HG03575 (cell line): Measurements from ENCODE around the gene OPRL1.

Experiments
- ATAC-seq: cut with Tn5 transposase; IDR thresholded peaks from one replicate; pipeline ENCODE4 v1.9.1; 2021; ENCODE audit not compliant: unreplicated experiment, insufficient number of reproducible peaks, low FRiP score; ENCODE audit errors: extremely low read depth

Gene OPRL1

DNA sequence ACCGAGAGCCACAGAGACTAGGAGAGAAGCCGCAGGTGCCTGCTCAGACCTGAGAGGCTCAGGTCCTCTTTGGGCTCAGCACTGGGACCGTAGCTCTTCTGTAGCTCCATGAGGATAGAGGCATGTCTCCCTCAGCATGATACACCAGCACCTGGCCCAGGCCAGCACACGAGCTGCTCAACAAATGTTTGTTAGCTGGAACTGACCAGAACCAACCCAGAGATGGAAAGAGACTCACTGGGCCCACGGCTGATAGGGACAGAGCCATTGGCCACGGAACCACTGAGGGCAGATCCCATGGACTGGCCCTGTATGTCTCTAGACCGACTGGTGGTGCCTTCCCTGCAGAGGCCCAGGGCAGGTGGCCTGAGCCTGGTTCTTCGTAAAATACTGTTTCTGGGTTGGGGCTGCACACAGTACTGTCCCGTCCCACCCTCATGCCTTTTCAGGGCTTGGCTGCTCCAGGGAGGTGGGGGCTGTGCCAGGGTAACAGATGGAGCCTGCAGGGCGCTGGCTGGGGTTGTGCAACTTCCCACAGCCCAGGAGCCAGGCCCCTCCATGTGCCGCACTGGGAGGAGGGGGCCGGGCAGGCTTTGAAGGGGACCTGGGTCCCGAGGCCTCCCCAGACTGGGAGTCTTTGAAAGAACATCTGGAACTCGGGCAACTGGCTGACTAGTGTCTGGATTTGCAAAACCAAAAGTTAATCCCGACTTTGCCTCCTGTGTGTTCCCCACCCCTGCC lies 38.7 kb upstream of the OPRL1 start:
- ATAC-seq, result no peak

- ATAC-seq, result no peak
Measured at GRCh38 chr20:64041781-64042053, 38.2 kb upstream of the OPRL1 start.

DNA sequence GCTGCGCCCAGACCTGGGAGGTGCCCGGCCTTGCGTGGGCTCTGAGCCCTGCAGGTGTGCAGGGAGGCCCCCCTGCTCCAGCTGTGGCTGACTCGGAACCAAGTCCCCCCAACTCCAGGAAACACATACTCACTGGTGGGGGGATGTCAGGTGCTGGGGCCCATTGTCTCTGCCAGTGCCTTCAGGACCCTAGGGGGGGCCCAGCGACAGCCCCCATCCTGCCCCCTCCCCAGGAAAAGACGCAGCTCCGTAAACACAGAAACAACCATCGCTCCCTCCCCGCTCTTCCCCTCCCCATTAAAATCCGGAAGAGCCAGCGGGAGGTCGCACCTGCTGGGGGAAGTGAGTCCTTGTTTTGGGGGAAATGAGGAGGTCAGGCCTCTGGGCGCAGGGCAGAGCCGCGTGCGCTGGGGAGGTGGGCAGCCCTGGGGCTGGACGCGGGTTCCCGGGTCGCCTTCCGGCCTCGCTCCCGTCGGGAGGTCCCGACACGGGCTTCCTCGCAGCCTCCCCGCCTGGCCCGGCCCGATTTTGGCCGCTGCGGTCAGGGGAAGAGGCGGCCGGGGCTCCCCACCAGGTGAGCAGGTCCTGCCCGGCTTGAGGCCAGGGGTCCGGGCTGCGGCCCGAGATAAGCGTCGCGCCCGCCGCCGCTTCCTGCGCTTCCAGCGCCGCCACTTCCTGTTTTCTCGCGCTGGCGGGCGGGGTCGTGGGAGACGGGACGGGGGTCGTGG lies 37.7 kb upstream of the OPRL1 start:
- no peak for ATAC-seq

- ATAC-seq, result no peak
Measured at GRCh38 chr20:64043768-64044167, 36.1 kb upstream of the OPRL1 start.

- ATAC-seq, result no peak
Measured at GRCh38 chr20:64044484-64045247, 35.2 kb upstream of the OPRL1 start.

GRCh38 chr20:64045346-64046011 lies 34.4 kb upstream of the OPRL1 start:
- no peak for ATAC-seq

DNA sequence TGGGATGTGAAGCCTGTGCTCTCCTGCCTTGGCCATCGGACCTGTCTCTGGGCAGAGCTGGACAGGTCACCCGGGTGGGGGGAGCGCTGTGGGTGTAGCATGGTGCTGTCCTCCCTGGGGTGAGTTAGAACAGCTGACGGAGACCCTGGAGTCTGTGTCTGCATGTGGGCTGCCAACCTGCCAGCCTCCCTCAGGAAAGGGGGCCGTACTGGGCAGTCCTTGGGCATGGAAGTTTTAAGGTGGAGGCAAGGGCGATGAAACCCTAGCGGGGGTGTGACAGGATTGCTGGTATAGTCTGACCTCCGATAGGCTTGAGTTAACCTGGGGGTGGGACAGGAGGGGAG lies 32.9 kb upstream of the OPRL1 start:
- no peak for ATAC-seq

- ATAC-seq, result no peak
Measured at GRCh38 chr20:64047968-64048401, 31.9 kb upstream of the OPRL1 start.

DNA sequence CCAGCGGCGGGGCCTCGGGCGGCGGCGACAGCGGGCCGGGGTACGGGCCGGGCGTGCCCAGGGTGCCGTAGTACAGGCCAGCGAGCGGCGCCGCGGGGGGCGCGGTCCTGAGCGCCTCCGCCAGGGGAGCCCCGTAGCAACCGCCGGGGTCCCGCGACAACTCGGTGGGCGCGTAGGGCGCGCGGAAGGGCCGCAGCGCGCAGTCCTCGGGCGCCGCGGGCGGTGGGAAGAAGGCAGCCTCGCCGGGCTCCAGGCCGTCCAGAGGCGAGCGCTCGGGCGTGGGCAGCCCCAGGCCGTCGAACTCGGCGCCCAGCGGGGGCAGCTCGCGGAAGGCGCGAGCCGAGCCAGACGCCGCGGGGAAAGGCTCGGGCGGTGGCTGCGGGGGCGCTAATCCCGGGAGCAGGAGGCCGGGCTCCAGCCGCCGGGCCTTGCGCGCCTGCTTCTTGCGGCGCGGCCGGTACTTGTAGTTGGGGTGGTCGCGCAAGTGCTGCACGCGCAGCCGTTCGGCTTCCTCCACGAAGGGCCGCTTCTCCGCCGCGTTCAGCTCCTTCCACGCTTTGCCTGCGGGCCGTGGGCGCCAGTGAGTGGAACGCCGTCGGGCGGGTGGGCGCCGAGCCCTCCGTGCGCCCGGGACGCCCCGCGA lies 31.4 kb upstream of the OPRL1 start:
- ATAC-seq, result no peak

DNA sequence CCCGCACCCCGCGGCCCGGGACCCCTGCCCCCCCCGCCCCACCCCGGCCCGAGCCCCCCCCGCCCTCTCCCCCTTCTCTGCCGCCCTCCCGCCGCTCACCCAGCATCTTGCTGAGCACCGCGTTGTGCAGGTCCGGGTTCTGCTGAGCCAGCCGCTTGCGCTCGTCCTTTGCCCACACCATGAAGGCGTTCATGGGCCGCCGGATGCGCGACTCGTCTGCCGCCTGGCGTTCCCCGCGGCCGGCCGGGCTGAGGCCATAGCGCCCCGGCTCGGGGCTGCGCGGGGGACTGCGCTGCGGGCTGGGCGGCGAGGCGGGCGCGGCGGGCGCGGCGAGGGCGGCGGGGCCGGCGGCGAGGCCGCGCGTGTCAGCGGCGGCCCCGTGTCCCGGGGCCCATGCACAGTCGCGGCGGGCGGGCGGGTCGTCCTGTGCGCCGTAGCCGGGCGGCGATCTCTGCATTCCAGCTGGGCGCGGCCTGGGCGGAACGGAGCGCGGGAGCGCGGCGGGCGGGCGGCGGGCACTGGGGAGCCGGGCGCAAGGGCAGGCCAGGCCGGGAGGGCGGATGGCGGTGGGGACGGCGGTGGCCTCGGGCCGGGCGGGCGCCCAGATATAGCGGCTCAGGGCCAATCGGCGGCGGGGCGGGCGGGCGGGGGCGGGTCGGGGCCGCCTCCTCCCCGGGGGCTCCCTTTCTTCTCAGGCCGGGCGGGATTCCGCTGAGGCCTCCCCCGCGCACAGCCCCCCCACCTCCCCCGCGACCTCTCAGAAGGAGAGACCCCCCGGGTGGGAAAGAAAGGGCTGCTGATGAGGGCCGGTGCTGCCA lies 30.6 kb upstream of the OPRL1 start, which contains the start of gene SOX18:
Gene SOX18, minus strand, starts transcription at position 580 of the 818 bp plus-strand sequence. Its CDS starts 123 bp downstream, at position 457.
- ATAC-seq, result no peak

DNA sequence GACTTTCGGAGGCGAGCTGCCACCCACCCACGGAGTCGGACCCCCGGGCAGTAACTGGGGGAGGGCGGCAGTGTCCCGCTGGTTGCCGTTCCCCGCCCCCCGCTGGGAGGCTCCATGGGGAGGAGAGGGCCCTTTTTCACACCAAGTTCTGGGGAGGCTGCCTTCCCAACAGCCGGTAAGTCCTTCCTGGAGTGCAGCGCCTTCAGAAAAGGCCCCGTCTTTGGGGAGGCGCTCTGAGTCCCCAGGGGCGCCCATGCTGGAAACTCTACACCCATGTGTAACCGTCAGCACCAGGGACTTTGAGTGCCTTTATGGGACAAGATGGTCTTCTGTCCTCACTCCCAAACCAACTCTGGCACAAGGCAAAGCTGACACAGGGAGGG lies 30.0 kb upstream of the OPRL1 start:
- ATAC-seq, result no peak

DNA sequence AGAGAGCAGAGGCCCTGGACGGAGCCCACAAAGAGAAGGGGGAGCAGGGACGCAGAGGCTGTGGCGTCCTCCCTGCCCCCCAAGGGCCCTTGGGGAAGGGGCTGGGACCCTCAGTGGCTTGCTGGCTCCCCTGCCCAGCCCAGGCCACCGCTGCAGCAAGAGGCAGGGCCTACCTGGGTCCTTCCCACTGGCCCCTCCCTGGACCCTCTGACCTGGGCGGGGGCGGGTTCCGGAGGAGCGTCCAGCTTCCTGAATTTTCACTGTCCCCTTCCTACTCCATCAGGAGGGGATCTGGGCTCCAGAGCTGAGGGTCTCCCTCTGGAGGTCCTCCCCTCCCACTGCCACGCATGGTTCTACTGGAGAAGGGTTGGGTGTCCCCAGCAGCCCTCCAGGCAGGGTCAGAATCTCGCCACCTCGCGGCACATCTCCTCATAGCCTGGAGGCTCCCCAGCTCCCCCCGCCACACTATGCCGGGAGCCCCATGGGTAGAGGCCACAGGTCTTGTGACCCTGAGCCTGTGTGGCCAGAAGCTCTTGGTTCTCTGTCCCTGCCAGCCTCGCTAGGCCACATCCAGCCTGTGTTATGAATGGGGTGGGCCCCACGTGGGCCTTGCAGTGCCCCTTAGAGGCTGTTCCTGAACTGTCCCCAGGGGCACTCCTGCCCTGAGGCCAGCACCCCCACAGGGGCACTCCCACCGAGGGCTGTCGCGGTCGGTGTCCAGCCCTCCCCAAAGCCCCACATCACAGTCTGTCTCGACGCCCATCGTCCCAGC lies 29.4 kb upstream of the OPRL1 start:
- no peak for ATAC-seq

DNA sequence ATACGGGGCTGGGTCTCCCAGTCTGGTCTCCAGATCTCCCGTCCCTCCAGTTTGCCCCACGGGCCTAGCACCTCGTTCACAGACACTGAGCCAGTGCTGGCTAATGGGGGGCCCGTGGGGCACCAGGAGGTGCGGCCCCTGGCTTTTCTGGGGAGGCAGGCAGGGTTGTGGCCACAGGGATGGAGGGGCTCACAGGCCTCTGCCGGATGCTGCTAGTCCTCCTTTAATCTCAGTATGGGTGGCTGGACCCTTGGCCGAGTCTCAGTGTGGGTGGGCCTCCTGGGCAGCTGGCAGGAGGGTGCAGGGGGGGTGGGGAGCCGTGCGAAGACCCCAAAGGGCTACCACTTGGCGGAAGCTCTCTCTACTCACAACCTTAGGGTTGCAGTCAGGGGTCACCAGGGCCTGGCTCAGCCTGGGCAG lies 28.8 kb upstream of the OPRL1 start:
- no peak for ATAC-seq

DNA sequence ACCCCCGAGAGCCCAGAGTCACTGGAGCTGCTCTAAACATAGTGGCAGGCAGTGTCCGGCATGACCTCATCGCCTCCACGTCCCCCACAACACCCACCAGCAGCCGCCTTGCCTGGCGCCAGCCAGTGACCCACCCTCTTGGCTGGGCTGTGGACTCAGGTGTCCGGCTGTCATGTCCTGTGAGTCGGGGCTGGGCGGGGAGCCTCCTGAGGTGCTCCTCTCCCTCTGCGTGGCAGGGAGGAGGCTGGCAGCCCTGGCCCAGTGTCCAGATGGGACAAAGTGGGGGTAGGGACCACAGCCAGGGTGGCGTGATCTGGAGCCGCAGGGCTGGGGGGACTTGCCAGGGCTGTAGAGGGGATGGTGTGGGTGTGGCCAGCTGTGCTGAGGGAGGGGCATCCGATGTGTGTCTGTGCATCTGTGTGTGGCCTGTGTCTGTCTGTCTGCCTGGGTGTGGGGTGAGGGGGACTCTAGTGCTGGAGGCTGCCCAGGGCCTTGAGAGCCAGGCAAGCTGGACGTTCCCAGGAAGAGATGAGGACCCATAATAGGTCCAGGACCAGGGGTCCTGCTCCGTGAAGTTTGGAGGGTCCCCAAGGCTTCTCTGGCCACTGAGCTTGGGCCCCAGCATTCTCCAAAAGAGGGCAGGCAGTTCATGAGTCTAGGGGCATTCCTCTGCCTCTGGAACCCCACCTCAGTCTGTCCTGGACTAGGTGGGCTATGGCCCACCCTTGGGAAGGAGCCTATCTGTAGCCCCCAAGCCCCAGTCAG lies 28.1 kb upstream of the OPRL1 start:
- no peak for ATAC-seq

- no peak for ATAC-seq
Measured at GRCh38 chr20:64052326-64052722, 27.6 kb upstream of the OPRL1 start.

- ATAC-seq, result no peak
Measured at GRCh38 chr20:64052987-64053840, 26.7 kb upstream of the OPRL1 start.
